NCI-H1092 treated with DMSO at 0.1 percent for 48 hours (cell line): Measurements from ENCODE around the gene BPIFB6.

Experiments
- DNase-seq: peaks from one replicate; lab custom pipeline; 2025; lab: John Stamatoyannopoulos, UW

BPIFB6 gene, protein sequence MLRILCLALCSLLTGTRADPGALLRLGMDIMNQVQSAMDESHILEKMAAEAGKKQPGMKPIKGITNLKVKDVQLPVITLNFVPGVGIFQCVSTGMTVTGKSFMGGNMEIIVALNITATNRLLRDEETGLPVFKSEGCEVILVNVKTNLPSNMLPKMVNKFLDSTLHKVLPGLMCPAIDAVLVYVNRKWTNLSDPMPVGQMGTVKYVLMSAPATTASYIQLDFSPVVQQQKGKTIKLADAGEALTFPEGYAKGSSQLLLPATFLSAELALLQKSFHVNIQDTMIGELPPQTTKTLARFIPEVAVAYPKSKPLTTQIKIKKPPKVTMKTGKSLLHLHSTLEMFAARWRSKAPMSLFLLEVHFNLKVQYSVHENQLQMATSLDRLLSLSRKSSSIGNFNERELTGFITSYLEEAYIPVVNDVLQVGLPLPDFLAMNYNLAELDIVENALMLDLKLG

DNA sequence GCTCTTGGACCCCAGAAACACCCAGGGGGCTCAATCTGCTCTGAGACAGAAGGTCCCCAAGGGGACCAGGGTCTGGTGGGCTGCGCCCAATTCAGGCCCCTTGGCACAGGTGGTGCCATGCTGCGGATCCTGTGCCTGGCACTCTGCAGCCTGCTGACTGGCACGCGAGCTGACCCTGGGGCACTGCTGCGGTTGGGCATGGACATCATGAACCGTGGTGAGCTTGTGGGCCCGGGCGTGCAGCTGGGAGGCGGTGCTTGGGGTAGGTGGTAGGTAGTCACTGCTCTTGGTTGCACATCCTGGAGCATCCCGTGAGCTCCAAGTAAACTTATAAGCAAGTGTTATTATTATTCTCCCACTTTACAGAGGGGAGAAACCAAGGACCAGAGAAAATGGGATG, at the start of gene BPIFB6:
Gene BPIFB6 (plus strand): TSS at position 118 of the 400 bp plus-strand sequence. CDS start 0 bp downstream, at position 118.
- no peak for DNase-seq

DNA sequence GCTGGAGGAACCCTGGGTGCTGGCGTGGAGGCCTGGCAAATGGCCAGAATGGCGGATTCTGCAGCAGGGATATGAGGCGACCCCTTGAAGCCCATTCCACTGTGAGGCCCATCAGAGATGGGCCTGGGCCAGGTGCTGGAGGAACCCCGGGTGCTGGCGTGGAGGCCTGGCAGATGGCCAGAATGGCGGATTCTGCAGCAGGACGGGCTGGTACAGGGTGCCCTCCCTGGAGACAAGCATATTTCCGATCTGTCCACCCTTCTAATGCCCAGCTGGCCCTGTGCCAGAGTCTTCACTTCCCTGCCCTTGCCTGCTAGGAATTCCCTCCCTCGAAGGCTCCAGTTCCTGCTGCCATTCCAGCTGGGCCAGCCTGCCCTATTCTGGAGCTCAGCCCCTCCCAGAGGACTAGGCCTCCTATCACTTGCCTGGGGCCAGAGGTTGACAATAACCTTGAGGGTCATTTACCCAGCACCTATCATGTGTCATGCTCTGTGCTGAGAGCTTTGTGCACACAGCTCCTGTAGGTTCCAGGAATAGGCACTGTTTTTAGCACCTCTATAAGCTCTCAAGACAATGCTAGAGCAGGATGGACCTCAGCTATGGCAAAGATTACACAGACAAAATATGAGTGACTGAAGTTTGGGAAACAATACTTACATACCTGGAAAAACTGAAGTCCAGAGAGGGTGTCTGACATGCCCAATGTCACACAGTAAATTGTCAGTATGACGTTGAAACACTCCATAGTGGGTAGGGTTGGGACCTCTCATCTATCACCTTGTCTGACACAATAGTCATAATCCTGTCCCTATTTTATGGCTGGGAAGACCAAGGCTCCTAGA, 48.6 kb upstream of the BPIFB6 start:
- DNase-seq = peak; percentile 68

DNA sequence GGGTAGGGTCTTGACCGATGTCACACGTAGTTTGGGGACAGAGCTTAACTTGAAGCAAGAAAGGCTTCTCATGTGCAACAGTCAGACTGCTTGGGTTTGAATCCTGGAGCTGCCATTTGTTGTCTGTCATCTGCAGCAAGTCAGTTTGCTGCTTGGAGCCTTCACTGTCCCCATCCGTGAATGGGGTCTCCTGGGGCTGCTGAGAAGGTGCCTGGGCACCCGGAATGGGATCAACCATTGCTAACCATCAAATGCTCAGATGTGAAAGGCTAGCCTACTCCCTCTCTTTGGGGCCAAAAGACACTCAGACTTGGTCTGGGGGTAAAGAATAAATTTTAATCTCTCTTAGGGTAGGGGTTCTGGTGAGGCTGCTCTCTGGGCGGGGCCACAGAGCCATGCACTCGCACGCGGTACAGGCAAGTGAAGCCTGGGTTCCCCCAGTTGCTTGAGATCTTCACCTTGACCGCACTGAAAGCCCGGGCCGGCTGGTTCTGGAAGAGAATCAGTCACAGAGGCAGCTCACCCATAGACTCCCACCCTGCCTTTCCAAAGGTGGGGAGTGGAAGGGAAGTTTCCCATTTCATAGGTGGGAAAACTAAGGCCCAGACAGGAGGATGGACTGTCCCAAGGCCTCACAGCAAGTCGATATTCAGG, 47.9 kb upstream of the BPIFB6 start:
- DNase-seq = no peak

DNA sequence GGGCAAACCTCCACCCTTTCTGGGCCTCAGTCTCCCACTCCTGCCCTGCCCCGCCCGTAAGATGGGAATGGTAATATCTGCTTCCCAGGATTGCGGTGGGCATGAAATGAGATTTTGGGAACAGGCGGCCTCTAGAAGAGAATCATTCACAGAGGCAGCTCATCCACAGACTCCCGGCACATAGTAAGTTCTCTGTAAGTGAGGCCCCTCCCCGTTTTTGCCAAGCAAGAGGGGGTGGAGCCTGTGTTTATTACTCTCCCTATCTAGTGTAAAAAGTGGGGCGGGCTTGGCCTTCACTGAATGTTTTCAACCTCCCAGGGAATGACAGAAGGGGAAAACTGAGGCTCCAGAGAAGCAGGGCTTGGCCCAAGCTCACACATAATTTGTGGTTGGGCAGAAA, 47.3 kb upstream of the BPIFB6 start:
- DNase-seq = no peak

DNA sequence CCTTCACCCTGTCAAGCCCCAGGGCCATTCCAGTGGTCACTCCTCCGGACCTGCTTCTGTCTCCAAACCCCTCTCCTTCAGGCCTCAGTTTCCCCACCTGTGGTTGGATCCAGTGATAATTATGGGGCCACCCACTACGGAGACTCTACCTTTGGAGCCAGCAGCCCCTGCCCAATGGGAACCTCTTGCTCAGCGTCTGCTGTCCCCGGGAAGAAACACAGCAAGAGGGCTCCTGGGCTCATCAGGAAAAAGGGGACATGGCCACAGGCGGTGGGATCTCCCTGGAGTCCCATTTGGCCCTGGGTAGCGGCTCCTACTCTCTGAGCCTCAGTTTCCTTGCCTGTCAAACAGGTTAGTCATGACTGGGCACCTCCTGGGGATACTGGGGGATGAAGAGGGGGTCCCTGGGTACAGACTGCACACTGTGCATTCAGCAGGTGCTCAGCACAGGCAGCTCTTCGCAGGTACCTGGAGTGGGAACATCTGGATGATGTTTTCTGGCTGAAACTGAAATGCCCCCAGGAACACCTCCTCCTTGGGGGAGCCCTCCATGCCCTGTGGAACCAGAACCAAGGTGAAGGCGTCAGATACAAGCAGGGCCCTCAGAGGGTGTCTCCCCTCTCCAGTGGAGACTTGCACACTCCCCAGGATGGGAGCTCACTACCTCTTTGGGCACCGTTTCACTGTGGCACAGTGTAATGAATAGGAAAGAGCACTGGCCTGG, 46.7 kb upstream of the BPIFB6 start:
- DNase-seq = no peak

DNA sequence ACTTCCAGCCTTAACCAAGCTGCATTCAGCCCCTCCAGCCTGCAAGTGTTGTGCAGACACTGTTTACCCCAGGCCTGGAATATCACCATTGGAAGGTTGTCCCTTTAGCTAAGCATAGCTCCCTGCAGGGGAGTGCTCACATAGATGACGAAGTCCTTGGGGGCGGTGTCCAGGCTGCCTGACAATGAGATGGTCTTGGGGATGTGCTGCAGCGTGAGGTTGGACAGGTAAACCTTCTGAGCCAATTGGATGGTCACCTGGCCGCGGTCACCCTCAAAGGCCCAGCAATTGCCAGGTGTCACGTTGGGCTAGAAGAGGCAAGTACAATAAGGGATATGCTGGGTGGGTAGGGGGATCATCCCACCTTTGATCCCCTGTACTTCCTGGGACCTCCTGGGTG, 45.9 kb upstream of the BPIFB6 start:
- DNase-seq = no peak

DNA sequence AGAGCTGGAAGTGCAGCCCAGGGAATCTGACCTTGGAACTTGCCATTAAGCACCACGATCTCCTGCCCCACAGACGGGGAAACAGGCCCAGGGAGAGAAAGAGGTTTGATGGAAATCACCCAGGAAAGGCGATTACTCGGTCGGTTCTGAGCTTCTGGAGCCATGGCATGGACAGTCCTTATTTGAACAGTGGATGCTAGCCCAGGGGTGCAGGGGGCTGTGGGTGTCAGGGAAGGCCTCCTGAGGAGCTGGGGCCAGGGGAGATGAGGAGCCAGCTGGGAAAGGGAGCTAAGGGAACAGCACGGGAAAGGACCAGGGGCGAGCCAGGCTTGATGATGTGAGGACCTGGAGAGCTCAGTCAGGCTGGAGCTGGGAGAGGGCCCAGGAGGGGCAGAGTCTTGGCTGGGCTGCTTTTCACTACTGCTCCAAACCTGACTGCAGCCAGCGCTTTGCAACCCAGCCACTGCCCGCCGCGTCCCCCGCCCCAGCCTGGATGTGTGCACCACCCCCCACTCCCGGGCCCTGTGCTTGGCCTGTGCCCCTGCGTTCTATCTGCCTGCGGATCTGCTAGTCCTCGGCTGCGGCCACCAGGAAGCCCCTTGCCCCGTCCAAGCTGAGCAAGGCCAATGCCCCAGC, 45.0 kb upstream of the BPIFB6 start:
- DNase-seq = no peak

DNA sequence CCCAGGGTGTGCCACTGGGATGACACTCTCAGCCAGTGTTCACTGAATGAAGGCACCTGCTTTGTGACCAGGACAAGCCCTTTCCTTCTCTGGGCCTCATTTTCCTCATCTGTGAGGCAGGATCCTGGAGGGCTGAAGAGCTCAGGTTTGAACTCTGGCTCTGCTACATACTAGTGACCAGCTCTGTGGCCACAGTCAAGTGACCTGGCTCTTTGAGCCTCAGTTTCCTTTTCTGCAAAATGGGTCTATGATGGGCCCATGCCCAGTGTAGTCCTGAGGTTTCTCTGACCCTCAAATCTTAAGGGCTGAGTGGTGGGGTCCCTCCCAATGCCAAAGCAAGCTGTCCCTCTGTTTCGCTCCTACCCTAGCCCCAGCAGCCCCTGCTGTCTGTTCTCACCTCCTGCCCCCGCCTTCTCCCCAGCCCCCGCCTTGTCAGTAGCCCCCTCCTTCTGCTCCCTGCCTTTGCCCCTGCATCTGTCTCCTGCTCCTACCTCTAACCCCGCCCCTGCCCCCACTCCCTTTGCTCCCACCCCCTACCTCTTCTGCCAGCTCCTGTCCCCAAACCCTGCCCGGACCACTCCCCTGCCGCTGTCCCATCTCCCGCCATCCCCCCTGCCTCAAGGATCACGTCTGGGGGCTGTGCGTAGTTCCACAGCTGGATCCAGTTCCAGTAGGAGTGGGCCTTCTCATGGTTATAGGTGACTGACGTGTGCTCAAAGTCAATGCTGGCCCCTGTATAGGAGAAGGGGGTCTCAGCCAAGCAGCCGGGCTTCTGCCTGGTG, 44.2 kb upstream of the BPIFB6 start:
- DNase-seq = no peak

DNA sequence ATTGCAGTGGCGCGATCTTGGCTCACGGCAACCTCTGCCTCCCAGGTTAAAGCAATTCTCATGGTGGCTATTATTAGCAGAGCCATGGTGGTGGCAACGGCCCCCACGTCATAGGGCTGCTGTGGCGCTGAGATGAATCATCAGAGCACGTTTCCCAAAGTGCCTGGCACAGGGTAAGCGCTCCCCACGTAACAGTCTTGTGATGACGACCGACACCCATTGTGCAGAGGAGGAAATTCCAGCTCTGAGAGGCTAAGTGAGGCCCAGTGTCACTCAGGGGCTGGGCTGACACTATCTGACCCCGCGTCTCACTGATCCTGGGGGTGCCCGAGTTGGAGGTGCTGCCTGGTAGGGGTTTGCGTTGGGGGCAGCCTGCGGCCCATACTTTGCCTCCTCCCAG, 43.4 kb upstream of the BPIFB6 start:
- DNase-seq = no peak

DNA sequence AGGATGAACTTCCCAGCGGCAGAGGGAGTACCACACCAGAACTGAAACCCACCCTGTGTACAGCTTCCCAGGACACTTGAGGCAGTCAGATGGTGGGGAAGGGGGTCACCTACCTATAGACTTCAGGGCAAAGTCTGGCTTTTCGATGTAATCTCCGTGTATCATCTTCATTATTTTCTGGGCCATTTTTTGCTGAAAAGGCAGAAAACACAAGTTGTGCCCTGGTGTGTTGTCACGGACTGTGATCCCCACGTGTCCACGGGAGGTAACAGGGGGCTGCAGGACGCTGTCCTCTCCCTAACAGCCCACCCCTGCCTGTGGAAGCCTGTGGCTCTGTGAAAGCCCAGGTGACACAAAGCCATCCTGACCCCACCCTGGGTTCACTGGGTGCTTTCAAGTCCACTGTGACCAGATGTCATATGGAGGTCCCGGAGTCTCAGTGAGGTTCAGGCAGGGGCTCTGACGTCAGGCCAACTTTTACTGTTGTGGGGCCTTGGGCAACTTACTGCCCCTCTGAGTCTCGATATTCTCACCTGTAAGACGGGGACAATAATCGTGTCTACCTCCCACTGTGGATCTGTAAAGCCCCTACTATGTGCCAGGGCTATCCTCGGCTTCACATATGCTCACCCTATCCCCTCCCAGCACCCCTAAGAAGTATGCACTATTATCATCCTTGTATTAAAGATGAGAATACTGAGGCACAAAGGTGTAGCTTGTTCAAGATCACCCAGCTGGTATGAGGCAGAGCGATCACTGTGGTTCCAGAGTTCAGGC, 41.8 kb upstream of the BPIFB6 start:
- DNase-seq = no peak

DNA sequence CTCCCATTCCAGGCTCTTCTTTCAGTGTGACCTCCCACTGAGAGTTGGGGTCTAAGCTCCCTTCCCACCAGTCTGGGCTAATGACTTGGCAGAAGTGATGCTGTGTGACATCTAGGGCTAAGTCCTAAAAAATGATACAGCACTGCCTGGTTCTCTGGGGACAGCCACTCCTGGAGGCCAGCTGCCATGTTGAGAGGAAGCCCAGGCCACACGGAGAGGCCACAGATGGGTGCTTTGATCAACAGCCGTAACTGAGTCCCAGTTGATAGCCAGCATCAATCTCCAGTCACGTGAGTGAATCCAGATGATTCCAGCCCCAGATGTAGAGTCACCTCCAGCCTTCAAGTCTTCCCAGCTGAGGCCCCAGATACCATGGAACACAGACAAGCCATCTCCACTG, 41.0 kb upstream of the BPIFB6 start:
- no peak for DNase-seq

DNA sequence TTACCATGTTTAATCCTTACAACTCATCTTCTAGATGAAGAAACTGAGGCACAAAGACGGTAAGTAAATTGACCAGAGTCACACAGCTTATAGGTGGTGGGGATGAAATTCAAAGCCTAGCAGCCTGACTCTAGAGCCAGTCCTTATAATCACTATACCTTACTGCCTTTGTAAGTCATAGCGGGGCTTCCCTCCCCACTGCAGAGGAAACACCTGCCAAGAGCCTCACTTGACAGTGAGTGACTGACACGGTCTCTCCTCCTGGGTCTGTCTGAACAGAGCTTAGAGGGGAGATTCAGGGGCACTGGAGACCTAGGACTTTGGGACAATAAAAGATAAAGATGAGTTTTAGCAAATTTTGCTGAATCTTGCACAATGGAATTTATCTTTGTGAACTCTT, 40.1 kb upstream of the BPIFB6 start:
- no peak for DNase-seq

DNA sequence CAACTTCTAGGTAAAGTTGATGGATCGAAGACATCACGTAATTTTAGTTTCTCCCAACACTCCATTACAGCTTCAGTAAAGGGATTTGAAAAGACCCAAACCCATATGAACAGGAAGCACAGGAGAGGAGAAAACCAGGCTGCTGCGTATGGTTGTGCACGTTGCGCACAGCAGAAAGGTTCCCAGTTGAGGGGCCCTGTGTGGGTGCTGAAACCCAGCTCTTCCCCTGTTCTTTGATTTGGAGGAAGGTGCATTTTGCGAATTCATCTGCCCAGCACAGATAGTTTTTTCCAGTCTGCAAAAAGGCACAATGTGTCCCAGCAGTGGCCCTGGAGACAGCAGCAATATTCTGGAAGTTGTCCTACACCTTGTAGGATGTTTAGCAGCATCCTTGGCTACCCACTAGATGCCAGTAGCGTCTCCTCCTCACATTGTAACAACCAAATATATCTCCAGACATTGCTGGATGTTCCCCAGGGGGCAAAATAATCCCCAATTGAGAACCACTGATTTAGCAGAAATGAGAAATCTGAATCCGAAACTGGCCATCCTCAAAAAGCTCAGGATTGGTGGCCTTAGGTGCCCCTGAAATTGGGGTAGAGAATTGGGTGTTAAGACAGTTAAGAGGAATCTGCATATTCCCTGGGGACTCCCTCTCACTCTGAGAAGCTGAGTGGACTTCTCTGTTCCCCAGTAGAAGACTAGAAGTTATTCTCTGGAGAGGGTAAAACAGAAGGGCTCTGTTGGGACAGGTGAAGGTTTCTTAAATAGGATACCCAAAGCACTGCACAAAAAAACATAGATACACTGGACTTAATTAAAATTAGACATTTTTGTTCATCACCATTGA, 39.4 kb upstream of the BPIFB6 start:
- no peak for DNase-seq

DNA sequence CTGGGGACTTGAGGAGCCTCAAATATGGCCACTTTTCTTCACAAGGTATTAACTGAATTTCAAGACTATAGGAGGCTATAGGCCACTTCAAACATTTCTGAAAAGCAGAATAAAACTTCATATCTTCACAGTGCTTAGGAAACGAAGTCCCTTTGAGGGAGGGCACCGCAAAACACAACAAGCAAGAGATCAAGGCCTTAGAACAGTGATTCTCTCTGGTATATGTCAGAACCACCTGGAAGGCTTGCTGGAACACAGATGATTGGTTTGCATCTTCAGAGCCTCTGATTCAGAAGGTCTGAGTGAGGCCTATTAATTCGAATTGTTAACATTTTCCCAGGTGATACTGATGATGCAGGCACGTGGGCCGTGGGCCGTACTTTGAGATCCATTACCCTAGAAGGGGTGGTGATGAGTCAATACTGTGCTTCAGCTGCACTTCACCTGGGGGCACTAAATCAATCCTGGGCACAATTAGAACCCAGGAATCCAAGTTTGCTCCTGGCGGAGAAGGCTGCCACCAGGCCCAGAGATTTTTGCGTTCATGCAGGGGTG, 37.9 kb upstream of the BPIFB6 start:
- no peak for DNase-seq

DNA sequence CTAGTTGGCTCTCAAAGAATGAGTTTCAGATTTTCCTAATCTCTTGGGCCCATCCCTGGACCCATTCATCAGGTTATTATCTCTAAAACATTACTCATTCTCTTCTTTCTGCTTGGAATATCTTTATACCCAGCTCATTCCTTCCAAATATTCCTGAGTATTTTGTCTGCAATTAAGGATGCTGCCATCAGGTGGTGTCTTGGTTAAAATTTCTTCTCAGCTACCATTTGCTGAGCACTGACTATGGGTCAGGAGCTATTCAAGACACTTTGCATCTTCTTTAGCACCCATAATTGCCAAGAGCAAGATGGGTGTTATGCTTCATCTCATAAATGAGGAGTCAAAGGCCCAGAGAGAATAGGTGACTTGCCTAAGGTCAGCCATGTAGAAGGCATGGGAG, 35.6 kb upstream of the BPIFB6 start:
- DNase-seq = no peak

DNA sequence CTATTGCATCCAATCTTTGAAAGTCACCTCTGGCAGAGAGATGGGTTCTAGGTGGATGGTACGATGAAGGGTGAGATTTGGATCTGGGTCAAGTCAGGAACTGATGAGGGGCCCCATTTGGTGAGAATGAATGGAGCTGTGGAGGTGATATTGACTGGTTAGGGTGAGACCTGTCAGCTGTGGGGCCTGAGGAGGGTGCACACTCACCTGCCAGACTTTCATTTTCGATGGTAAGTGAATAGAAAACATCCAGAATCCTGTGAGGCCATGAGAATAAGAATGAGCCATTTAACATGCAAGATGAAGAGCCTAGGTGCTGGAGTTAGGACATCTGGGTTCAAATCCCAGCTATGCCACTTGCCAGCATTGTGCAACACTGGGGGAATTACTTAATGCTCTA, 34.0 kb upstream of the BPIFB6 start:
- no peak for DNase-seq

DNA sequence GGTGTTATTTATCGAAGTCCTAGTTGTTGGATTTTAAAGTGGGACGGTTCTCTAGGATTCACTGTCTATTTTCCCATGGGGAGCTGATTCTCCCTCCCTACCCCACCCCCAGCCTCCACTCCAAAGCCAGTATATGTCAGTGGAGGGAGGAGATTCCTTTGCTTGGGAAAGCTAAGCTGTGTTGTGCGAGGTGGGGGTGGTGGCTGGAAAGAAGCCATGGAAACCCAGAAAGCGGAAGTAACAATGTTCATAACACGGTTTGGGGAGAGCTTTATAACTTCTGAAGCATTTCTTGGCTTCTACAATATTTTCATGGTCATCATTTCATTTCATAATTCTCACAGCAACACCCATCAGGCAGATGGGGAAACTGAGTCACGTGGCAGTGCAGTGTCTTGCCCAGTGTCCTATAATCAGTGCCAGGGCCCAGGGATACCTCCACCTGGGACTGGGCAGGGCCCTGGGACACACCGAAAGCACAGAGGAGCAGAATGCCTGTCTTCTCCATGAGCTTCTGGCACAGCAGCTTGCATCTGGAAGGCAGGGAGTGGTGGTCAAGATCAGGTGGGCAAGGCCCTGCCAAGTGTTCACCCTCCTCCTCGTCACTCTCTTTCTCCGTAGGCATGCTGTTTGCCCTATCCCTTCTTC, 31.7 kb upstream of the BPIFB6 start:
- DNase-seq = no peak

DNA sequence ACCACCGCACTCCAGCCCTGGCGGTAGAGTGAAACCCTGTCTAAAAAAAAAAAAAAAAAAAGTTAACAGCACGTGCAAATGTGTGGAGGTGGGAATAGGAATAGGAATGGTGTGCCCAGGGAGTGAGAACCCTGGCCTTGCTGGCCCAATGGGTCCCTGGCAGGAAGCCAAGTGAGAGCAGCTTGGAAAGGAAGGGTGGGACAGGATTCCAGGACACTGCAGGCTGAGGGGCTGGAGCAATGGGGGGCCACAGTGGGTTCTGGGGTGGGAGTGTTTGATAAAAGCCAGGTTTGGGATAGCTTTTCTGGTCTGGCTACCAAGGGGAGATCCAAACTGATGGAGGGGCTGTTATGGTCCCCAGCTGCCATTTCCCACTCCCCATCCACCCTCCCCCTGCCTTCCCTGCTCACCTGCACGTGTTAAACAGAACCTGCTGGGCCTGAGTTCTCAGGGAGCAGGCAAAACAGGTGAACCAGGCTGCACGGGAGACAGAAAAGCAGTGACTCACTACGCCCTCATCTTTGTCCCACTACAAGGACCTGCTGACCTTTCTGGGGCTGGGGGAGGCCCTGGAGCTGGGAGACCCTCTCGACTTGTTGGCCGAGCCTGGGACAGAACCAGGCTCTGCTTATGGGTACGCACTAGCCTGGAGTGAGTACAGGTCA, 30.5 kb upstream of the BPIFB6 start:
- no peak for DNase-seq
